Gastrocnemius medialis (tissue), 4 donors: ENCODE results near the gene TFCP2L1. TPM values are rescaled to one million over a fixed set of nuclear protein-coding genes. Genes with fewer than 3 reads are reported as not detected.

Experiments
- ATAC-seq, 2 donors: fragments of 150-250 bp; one replicate each; pipeline ENCODE4 v1.9.1; 2016
- DNase-seq, 2 donors: peaks; one replicate each; pipeline ENCODE4 v3.0.0-alpha.2; 2019
- H3K27ac ChIP-seq, 4 donors: fragments of 200-600 bp; sonication (generic); 1 replicate in 1 of 4; 2 replicates in 3 of 4; pipeline ENCODE4 v1.5.1; 2016 to 2018; ENCODE audit warnings: mild to moderate bottlenecking in 2 of 4, moderate library complexity in 1 of 4
- H3K27me3 ChIP-seq, 3 donors: fragments of 200-600 bp; sonication (generic) in 2 of 3; 1 replicate in 1 of 3; 2 replicates in 2 of 3; pipeline versions ENCODE4 v1.5.1 to v1.6.0; 2016 to 2019; ENCODE audit warnings: mild to moderate bottlenecking in 1 of 3, moderate library complexity in 1 of 3
- H3K36me3 ChIP-seq, 2 donors: fragments of 200-600 bp; sonication (generic) in 1 of 2; one replicate each; pipeline ENCODE4 v1.5.1; 2017 to 2018
- H3K4me1 ChIP-seq, 2 donors: fragments of 200-600 bp; sonication (generic) in 1 of 2; one replicate each; pipeline ENCODE4 v1.5.1; 2016 to 2017; ENCODE audit warnings: mild to moderate bottlenecking in 2 of 2
- H3K4me3 ChIP-seq, 4 donors: fragments of 200-600 bp; sonication (generic) in 3 of 4; 1 replicate in 1 of 4; 2 replicates in 3 of 4; pipeline ENCODE4 v1.5.1; 2016 to 2019; ENCODE audit warnings: mild to moderate bottlenecking in 2 of 4
- H3K9me3 ChIP-seq, 3 donors: fragments of 200-600 bp; sonication (generic) in 2 of 3; 1 replicate in 1 of 3; 2 replicates in 2 of 3; pipeline ENCODE4 v1.5.1; 2016 to 2019
- CTCF ChIP-seq, 5 experiments: fragments of 450-650 bp in 3 of 5; fragments of 200-600 bp in 2 of 5; sonication (generic) in 2 of 5; IDR thresholded peaks in 4 of 5; conservative IDR thresholded peaks in 1 of 5; 1 replicate in 4 of 5; 2 replicates in 1 of 5; pipeline ENCODE4 v1.5.1; 2016 to 2019; ENCODE audit warnings: antibody characterized with exemption in 5 of 5, mild to moderate bottlenecking in 3 of 5, moderate library complexity in 3 of 5
- POLR2A ChIP-seq, 2 donors: fragments of 450-650 bp; IDR thresholded peaks; one replicate each; pipeline ENCODE4 v1.6.1; 2017; ENCODE audit warnings: antibody characterized with exemption in 2 of 2, mild to moderate bottlenecking in 2 of 2, moderate library complexity in 2 of 2
- in situ Hi-C, 4 donors: fragments of 200-750 bp; cut with MboI; loops; one replicate each; pipeline versions ENCODE4 v1.15.0 to v1.8.0; 2017; ENCODE audit warnings: low sequenced_read_pairs in 4 of 4
- intact Hi-C: fragments of 100-400 bp; cut with DNase I; formaldehyde crosslinking; loops from one replicate; pipeline ENCODE4 v1.15.1; 2023; ENCODE audit warnings: low total_unique reads
- total RNA-seq, 4 donors: library from RNA; depleted of rRNA; stranded (reverse); fragments of >200 nt; gene quantifications; one replicate each; pipeline versions ENCODE4 v1.1.0 to v1.2.3, GENCODE V29; 2016

TFCP2L1 gene
- total RNA-seq, 4 donors from 2014 or later, result 1.2 to 3.2 (median 1.8) TPM

- intact Hi-C loops, result no loop called here
- no peak for DNase-seq
- in situ Hi-C loops, result no loop called here
These were observed 42.7 kb downstream of the TFCP2L1 start for GRCh38 chr2:121242175-121242875.

GRCh38 chr2:121241466-121241865 lies 43.5 kb downstream of the TFCP2L1 start:
- in situ Hi-C loops (no loop called here), intact Hi-C loops (no loop called here)
- TF ChIP-seq CTCF (IDR thresholded peaks at IDR 0.05 in 4 of 5, conservative IDR thresholded peaks at IDR 0.05 in 1 of 5) (no peak), POLR2A (IDR thresholded peaks at IDR 0.05) (no peak)
- Histone ChIP-seq H3K36me3 (no peaks in the 10 kb centered on the region), H3K9me3 (no peaks in the 10 kb centered on the region), H3K27me3 (no peaks in the 10 kb centered on the region), H3K4me1 (no peaks in the 10 kb centered on the region), H3K27ac (no peak overlapping the region), H3K4me3 (no peak overlapping the region)
- no peak for ATAC-seq
- no peak for DNase-seq

More at GRCh38 chr2:121242175-121242875, 42.7 kb downstream of the TFCP2L1 start:
- Histone ChIP-seq H3K27ac (no peak overlapping the region), H3K27me3 (no peaks in the 10 kb centered on the region), H3K4me1 (no peaks in the 10 kb centered on the region), H3K9me3 (no peaks in the 10 kb centered on the region), H3K4me3 (no peak overlapping the region), H3K36me3 (no peaks in the 10 kb centered on the region)
- ATAC-seq, result no peak
- no peak for TF ChIP-seq CTCF (IDR thresholded peaks at IDR 0.05 in 4 of 5, conservative IDR thresholded peaks at IDR 0.05 in 1 of 5)
- no peak for TF ChIP-seq POLR2A (IDR thresholded peaks at IDR 0.05)

DNA sequence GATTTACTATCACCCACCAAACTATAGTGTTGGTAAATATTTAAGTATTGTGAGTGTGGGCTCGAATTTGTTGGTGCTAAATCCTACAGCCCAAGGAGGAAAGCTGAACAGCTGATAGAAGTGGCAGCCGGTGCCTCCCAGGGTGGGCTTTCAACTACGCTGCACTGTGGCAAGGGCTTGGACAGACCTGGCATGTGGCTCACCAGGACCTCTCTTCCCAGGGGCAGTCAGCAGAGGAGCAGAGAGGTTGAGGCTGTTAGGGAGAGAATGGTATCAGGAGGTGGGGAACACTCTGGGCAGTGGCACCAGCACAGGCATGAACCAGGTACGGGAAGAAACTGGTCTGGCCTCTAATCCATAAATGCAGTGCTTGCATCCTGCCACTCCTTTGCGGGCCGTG lies 44.6 kb downstream of the TFCP2L1 start:
- Histone ChIP-seq H3K9me3 (no peaks in the 10 kb centered on the region), H3K36me3 (no peaks in the 10 kb centered on the region), H3K4me3 (no peak overlapping the region), H3K27me3 (no peaks in the 10 kb centered on the region), H3K27ac (no peak overlapping the region), H3K4me1 (no peaks in the 10 kb centered on the region)
- in situ Hi-C loops (no loop called here), intact Hi-C loops (no loop called here)
- TF ChIP-seq POLR2A (IDR thresholded peaks at IDR 0.05) (no peak), CTCF (IDR thresholded peaks at IDR 0.05 in 4 of 5, conservative IDR thresholded peaks at IDR 0.05 in 1 of 5) (no peak)
- no peak for ATAC-seq
- no peak for DNase-seq

DNA sequence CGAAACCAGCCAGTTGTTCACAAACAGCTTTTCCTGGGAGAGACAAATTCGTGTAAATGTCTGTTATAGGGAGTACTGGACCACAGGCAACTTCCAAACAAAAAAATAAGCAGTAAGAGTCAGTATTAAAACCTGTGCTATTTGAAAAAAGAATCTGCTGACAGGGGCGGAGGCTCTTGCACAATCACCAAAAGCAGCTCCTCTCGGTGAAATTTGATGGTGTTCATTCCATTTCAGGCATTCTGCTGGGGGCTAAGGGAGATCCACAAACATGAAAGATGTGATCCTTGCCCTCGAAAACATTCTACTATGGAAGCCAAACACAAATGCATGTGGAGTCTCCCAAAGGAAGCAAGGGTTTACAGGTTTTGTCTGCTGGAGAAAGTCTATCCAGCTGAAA lies 45.0 kb downstream of the TFCP2L1 start:
- no peaks in the 10 kb centered on the region for H3K4me1 ChIP-seq
- DNase-seq (no peak), ATAC-seq (no peak)
- intact Hi-C loops, result no loop called here
- in situ Hi-C loops, result no loop called here
- H3K36me3 ChIP-seq, result no peaks in the 10 kb centered on the region
- H3K27me3 ChIP-seq, result no peaks in the 10 kb centered on the region
- H3K27ac ChIP-seq, result no peak overlapping the region
- H3K4me3 ChIP-seq, result no peak overlapping the region
- H3K9me3 ChIP-seq, result no peaks in the 10 kb centered on the region
- TF ChIP-seq CTCF (IDR thresholded peaks at IDR 0.05 in 4 of 5, conservative IDR thresholded peaks at IDR 0.05 in 1 of 5), result no peak
- TF ChIP-seq POLR2A (IDR thresholded peaks at IDR 0.05), result no peak

- H3K36me3 ChIP-seq, result no peaks in the 10 kb centered on the region
- TF ChIP-seq CTCF (IDR thresholded peaks at IDR 0.05 in 4 of 5, conservative IDR thresholded peaks at IDR 0.05 in 1 of 5) (no peak), POLR2A (IDR thresholded peaks at IDR 0.05) (no peak)
- DNase-seq (no peak), ATAC-seq (no peak)
- no peaks in the 10 kb centered on the region for H3K9me3 ChIP-seq
- in situ Hi-C loops (no loop called here), intact Hi-C loops (no loop called here)
- H3K27ac ChIP-seq, result no peak overlapping the region
- no peaks in the 10 kb centered on the region for H3K27me3 ChIP-seq
- H3K4me1 ChIP-seq, result no peaks in the 10 kb centered on the region
- H3K4me3 ChIP-seq, result no peak overlapping the region
These were observed 45.5 kb downstream of the TFCP2L1 start for GRCh38 chr2:121239471-121239870.
